ENCODE measurements around the gene GAL3ST1.
"Not testable (repeated sequence)": the region's sequence is repeated elsewhere in the genome, so short reads cannot be mapped to it uniquely, and the experiment has no call there.

The GAL3ST1 gene

GRCh38 chr22:30596199-30596598, 21.7 kb upstream of the GAL3ST1 start:
- no peak for TF ChIP-seq CTCF (IDR thresholded peaks at IDR 0.05)
- Histone ChIP-seq H3K27me3 (peaks cover 0 to 4% of the 10 kb centered on the region in 2 donors), H3K9me3 (no peaks in the 10 kb centered on the region), H3K27ac (no peak overlapping the region), H3K4me3 (no peak overlapping the region), H3K4me1 (peaks cover 0 to 6% (median 3%) of the 10 kb centered on the region in 4 donors), H3K36me3 (no peaks in the 10 kb centered on the region)
- no peak for DNase-seq
- intact Hi-C loops (cut with DNase I; ENCODE audit: low total_unique reads), result no loop called here

- DNase-seq; H3K27me3 ChIP-seq; H3K9me3 ChIP-seq; intact Hi-C loops (cut with DNase I; ENCODE audit: low total_unique reads): not testable (repeated sequence)
- peak overlapping the region; percentile 72 to 86 for H3K4me3 ChIP-seq
- peak overlapping the region in 1 of 2 donors; percentile 73 for H3K27ac ChIP-seq
- H3K36me3 ChIP-seq, result peaks cover 20 to 25% (median 22%) of the 10 kb centered on the region in 3 donors
- peaks cover 0 to 23% (median 17%) of the 10 kb centered on the region in 4 donors for H3K4me1 ChIP-seq
- TF ChIP-seq CTCF (IDR thresholded peaks at IDR 0.05), result peak in 1 of 2 experiments; percentile 7
These were observed 17.9 kb upstream of the GAL3ST1 start for GRCh38 chr22:30592360-30592713.

GRCh38 chr22:30591588-30592359, 17.3 kb upstream of the GAL3ST1 start, which contains the start of gene PES1:
TSS of gene PES1 (minus strand) at chr22:30591910. CDS start at chr22:30591833, 77 bp downstream.
- DNase-seq, result peak; percentile 95 to 96
- no peaks in the 10 kb centered on the region for H3K9me3 ChIP-seq
- TF ChIP-seq CTCF (IDR thresholded peaks at IDR 0.05), result no peak
- peaks cover 0 to 23% (median 17%) of the 10 kb centered on the region in 4 donors for H3K4me1 ChIP-seq
- H3K4me3 ChIP-seq, result peak within 1 kb of the TSS; percentile 72 to 86
- intact Hi-C loops (cut with DNase I; ENCODE audit: low total_unique reads), result no loop called here
- H3K36me3 ChIP-seq, result peaks cover 25 to 31% (median 28%) of the 10 kb centered on the region in 3 donors
- H3K27me3 ChIP-seq, result no peaks in the 10 kb centered on the region
- H3K27ac ChIP-seq, result peak within 1 kb of the TSS; percentile 73 to 74

- no peaks in the 10 kb centered on the region for H3K27me3 ChIP-seq
- peak overlapping the region; percentile 73 to 74 for H3K27ac ChIP-seq
- peak overlapping the region; percentile 72 to 86 for H3K4me3 ChIP-seq
- TF ChIP-seq CTCF (IDR thresholded peaks at IDR 0.05), result no peak
- intact Hi-C loops (cut with DNase I; ENCODE audit: low total_unique reads), result no loop called here
- H3K36me3 ChIP-seq, result peaks cover 31 to 36% (median 34%) of the 10 kb centered on the region in 3 donors
- peaks cover 0 to 23% (median 17%) of the 10 kb centered on the region in 4 donors for H3K4me1 ChIP-seq
- H3K9me3 ChIP-seq, result no peaks in the 10 kb centered on the region
- no peak for DNase-seq
These were observed 16.7 kb upstream of the GAL3ST1 start for GRCh38 chr22:30591191-30591587.

- Histone ChIP-seq H3K36me3 (peaks cover 79 to 84% (median 80%) of the 10 kb centered on the region in 3 donors), H3K4me1 (peaks cover 0 to 19% (median 14%) of the 10 kb centered on the region in 4 donors), H3K27ac (no peak overlapping the region), H3K27me3 (no peaks in the 10 kb centered on the region), H3K4me3 (no peak overlapping the region), H3K9me3 (no peaks in the 10 kb centered on the region)
- intact Hi-C loops (cut with DNase I; ENCODE audit: low total_unique reads), result no loop called here
- DNase-seq, result no peak
- no peak for TF ChIP-seq CTCF (IDR thresholded peaks at IDR 0.05)
These were observed 11.9 kb upstream of the GAL3ST1 start for GRCh38 chr22:30586414-30586813.

Data from tibial artery (tissue), 4 donors.